Measurements from ENCODE around the gene ZNF77.
A peak's percentile ranks its signal among the peaks of the same experiment; 100 is the strongest.
"Not testable (repeated sequence)": the region's sequence is repeated elsewhere in the genome, so short reads cannot be mapped to it uniquely, and the experiment has no call there.

The ZNF77 gene

DNA sequence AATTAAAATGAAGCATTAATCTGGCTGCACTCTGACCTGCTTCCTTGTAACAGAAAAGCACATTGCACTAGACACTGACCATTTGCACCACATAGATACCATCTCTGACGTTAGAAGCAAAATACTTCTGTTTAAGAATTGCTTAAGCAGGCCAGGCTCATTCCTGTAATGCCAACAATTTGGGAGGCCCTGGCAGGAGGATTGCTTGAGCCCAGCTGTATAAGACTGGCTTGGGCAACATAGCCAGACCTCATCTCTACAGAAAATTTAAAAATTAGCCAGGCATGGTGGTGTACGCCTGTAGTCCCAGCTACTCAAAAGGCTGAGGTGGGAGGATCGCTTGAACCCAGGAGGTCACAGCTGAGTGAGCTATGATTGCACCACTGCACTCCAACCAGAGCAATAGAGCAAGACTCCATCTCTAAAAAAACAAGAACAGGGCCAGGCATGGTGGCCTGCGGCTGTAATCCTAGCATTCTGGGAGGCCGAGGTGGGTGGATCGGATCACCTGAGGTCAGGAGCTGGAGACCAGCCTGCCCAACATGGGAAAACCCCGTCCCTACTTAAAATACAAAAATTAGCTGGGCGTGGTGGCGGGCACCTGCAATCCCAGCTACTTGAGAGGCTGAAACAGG, 25.5 kb upstream of the ZNF77 start:
- no peak for DNase-seq (ENCODE audit: low read depth in 2 of 2)

DNA sequence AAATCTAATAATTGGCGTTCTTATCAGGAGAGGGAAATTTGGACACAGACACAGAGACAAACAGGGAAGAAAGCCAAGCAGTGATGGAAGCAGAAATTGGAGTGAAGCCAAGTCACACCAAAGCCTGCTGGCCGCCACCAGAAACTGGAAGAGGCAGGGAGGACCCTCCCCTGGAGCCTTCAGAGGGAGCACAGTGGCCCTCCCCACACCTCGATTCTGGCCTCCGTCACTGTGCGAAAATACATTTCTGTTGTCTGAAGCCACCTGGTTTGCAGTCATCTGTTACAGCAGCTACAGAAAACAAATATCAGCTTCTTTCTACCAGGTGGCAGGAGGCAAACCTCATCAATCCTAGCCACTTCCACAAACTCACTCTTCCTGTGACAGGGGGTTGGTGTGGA, 24.3 kb upstream of the ZNF77 start:
- DNase-seq (ENCODE audit: low read depth in 2 of 2): no peak

DNA sequence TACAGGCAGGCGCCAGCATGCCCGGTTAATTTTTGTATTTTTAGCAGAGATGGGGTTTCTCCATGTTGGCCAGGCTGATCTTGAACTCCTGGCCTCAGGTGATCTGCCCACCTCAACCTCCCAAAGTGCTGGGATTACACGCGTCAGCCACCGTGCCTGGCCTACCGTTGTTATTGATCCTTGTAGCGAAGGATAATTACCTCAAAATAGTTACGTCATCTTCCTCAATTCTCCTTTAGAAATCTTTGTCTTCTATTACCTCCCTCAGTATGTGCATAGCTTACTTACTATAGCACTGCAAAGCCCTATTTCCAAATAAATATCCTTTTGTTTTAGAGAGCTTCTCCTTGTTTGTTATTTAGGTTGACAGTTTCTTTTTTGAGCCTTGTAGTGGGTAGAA, 23.2 kb upstream of the ZNF77 start:
- DNase-seq (ENCODE audit: low read depth in 2 of 2): no peak

- no peak for DNase-seq (ENCODE audit: low read depth in 2 of 2)
These were observed 20.1 kb upstream of the ZNF77 start for GRCh38 chr19:2964874-2965273.

GRCh38 chr19:2963631-2964030, 18.9 kb upstream of the ZNF77 start:
- not testable (repeated sequence) for DNase-seq (ENCODE audit: low read depth in 2 of 2)

DNA sequence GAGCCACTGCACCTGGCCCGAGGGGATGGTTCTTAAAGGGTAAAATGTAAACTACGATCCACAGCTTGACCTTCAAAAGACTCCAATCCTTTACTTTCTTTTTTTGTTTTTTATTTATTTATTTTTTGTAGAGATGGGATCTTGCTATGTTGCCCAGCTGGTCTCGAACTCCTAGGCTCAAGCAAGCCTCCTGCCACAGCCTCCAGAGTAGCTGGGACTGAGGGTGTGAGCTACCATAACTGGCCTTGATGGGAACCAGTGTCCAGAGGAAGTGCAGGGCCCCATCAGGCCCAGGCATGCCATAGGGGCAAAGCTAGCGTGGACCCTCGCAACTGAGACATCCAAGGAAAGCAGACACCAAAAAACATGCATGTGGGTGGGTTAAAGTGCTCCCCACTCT, 18.4 kb upstream of the ZNF77 start:
- DNase-seq (ENCODE audit: low read depth in 2 of 2): no peak

GRCh38 chr19:2962018-2962670, 17.4 kb upstream of the ZNF77 start:
- DNase-seq (ENCODE audit: low read depth in 2 of 2): no peak

DNA sequence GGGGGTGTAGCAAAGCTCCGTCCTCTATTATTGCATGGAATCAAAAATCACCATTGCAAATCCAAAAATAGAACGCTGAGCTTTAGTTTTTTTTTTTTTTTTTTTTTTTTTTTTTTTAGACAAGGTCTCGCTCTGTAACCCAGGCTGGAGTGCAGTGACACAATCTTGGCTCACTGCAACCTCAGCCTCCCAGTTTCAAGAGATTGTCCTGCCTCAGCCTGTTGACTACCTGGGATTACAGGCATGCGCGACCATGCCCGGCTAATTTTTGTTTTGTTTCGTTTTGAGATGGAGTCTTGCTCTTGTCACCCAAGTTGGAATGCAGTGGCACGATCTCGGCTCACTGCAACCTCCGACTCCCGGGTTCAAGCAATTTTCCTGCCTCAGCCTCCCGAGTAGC, 15.3 kb upstream of the ZNF77 start:
- no peak for DNase-seq (ENCODE audit: low read depth in 2 of 2)

- DNase-seq (ENCODE audit: low read depth in 2 of 2): no peak
These were observed 12.4 kb upstream of the ZNF77 start for GRCh38 chr19:2957160-2957559.

- DNase-seq (ENCODE audit: low read depth in 2 of 2): no peak
These were observed 8.2 kb upstream of the ZNF77 start for GRCh38 chr19:2952953-2953481.

DNA sequence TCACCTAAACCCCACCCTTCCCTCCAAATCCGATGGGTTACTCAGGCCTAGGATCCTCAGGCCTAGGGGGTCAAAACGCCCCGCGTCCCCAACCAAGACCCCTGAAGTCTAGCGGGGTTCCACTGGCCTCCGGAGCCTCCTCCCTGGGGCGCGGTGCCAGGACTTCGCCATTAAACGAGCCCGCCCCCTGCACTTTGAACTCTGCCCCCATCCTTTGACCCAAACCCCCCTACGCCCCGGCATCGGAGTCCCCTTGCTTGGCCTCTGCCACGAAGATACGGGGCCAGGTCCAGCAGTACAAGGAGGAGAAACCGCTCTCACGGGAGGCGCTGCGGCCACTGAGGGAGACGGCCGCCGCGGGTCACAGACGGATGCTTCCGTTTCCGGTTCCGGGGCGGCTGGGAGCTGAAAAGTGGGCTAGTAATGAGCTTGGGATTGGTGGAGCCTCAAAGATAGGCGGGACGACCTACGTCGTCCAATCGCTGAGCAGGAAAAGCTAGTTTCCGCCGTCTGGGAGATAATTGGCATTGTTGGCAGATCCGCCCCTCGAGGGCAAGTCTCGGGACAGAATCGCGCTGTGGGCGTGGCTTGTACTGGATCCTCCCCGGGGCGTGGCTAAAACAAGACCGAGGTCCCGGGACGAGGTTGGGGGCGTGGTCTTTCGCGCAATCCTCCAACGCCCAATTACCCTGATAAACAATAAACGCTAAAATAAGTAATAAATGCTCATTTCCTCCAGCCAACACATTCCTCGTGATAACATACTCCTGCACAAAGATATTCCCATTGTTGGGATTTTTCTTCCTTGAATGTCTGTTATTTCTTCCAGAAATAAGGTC, 5.7 kb upstream of the ZNF77 start:
- DNase-seq (ENCODE audit: low read depth in 2 of 2): peak; percentile 99 to 100

DNA sequence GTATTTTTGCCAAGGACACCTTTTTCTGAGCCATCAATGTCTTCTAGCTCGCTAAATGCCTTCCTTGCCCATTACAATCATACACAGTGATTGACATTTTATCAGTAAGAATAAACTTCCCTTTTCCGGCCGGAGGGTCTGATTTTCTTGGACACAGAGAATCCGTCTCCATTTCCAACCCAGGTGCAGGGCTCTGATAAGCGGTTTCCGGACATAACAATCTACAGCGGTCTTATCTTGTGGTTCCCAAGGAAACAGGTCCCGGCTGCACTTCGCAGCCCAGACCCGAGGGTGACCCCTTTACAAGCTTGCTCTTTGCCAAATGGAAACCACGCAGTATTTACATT, 5.1 kb upstream of the ZNF77 start:
- DNase-seq (ENCODE audit: low read depth in 2 of 2): no peak

DNA sequence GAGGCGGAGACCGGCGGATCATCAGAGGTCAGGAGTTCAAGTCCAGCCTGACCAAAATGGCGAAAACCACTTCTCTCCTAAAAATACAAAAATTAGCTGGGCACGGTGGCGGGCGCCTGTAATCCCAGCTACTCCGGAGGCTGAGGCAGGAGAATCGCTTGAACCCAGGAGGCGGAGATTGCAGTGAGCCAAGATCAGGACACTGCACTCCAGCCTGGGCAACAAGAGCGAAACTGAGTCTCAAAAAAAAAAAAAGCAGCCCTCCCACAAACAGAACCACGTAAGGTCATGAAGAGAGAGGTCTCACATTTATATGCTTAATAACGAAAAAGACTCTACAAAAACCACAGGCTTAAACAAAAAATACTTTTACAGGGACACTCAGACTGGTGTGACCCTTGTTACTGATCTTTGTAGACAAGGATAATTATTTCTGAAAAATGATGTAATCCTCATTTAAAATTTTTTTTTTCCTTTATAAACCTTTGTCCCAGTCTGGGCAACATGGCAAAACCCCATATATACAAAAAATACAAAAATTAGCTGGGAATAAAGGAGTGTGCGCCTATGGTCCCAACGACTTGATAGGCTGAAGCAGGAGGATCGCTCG, 909 bp upstream of the ZNF77 start:
- DNase-seq (ENCODE audit: low read depth in 2 of 2): no peak

DNA sequence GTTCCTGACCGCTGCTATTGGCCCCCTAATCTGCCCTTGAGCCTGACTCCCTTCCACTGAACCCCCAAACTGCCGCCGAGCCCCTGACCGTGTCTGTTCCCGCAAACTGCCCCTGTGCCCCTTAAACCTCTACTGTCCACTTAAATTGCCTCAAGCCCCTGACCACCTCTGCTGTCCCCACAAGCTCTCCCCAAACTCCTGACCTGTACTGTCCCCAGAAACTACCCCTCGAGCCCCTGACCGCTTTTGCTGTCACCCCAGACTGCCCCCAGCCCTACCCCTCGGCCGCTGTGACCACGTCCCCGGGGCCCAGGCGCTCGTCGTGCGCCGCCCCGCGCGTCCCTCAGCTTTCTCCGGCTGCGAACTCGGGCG, 382 bp downstream of the ZNF77 start:
- DNase-seq (ENCODE audit: low read depth in 2 of 2): no peak

- DNase-seq (ENCODE audit: low read depth in 2 of 2): no peak
These were observed 1.7 kb downstream of the ZNF77 start for GRCh38 chr19:2942928-2943640.

- not testable (repeated sequence) for DNase-seq (ENCODE audit: low read depth in 2 of 2)
These were observed 8.9 kb downstream of the ZNF77 start for GRCh38 chr19:2935863-2936262.

DNA sequence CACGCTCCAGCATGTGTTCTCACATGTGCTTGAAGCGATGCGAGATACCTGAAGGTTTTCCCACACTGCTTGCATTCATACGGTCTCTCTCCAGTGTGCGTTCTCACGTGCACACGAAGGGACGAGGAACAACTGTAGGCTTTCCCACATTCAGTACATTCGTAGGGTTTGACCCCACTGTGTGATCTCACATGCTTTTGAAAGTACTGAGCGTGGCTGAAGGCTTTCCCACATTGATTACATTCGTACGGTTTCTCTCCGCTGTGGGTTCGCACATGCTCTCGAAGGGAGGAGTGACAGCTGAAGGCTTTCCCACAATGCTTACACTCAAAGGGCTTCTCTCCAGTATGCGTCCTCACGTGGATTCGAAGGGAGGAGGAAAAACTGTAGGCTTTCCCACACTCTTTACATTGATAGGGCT, 11.3 kb downstream of the ZNF77 start:
- no peak for DNase-seq (ENCODE audit: low read depth in 2 of 2)

DNA sequence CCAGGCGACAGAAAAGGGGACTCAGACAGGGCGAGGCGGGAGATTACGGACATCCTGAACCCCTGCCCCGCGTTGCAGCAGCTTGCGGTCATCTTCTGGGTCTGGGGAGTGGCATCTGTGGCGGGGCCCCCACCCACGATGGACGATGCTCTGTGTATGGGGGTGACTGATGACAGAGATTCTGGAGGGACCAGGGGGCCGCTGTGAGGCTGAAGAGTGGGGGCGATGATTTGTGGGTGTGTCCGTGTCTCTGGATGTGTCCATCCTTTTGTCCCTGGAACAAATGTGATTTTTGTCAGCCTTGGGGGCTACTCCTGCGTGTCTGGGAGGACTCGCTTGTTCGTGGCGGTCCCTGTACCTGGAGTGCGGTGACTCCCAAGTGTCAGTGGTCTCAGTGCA, 17.7 kb downstream of the ZNF77 start:
- no peak for DNase-seq (ENCODE audit: low read depth in 2 of 2)

- DNase-seq (ENCODE audit: low read depth in 2 of 2): no peak
These were observed 18.3 kb downstream of the ZNF77 start for GRCh38 chr19:2926341-2927031.

DNA sequence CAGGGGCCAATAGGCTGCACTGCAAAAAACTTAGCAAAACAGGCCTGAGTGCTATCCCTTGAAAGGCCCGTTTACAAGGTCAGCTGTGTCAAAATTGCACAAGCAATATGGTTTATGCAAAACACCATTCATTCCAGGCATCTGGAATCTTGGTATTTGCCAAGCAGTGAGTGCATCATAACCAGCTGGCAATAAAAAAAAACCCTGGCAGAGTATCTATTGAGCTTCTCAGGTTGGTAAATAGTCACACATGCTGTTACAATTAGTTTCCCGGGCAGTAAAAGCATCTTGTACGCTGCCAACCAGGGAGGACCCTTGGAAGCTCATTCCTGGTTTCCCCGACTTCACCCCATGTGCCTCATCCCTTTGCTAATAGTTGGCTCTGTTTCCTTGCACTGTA, 21.3 kb downstream of the ZNF77 start:
- no peak for DNase-seq (ENCODE audit: low read depth in 2 of 2)

DNA sequence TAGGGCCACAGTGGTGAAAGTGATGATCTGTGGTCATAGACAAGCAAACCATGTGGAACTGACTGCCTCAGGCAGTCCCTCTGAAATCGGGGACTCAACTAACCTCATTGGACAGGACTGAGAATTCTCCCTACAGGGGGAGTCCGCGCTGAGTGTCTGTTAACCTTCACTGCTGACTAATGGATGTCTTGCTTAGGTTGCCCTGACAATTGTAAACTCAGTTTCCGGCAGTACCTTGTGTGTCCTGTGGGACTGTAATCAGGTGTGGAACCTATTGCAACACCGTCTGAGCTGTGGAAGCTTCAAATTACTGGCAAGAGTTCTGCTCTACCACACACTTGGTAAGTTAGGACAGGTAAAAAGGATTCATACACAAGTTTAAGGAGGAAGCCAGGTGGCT, 21.8 kb downstream of the ZNF77 start:
- no peak for DNase-seq (ENCODE audit: low read depth in 2 of 2)
